ACC112 (cell line): ENCODE data around the gene ZMIZ1.
A peak's percentile ranks its signal among the peaks of the same experiment; 100 is the strongest.

Source experiments
- H2AFZ ChIP-seq: fragments of 200-600 bp; sonication (generic); one replicate; pipeline ENCODE4 v1.6.0; 2017; ENCODE audit warnings: antibody characterized with exemption, low read length; ENCODE audit not compliant: unreplicated experiment
- H3K27ac ChIP-seq: fragments of 200-600 bp; sonication (generic); 2 replicates; pipeline ENCODE4 v1.5.1; 2014; ENCODE audit warnings: low read depth, mild to moderate bottlenecking, antibody characterized with exemption, low read length, moderate library complexity
- H3K27me3 ChIP-seq: fragments of 200-600 bp; sonication (generic); 2 replicates; pipeline ENCODE4 v1.6.1; 2014; ENCODE audit warnings: mild to moderate bottlenecking, antibody characterized with exemption, low read length, moderate library complexity, mixed read lengths; ENCODE audit not compliant: insufficient read depth
- H3K36me3 ChIP-seq: fragments of 200-600 bp; sonication (generic); 2 replicates; pipeline ENCODE4 v1.6.1; 2016; ENCODE audit warnings: mild to moderate bottlenecking, antibody characterized with exemption, low read length, moderate library complexity, mixed read lengths; ENCODE audit not compliant: insufficient read depth
- H3K4me1 ChIP-seq: fragments of 200-600 bp; sonication (generic); one replicate; pipeline ENCODE4 v1.6.1; 2016; ENCODE audit warnings: low read length, mixed read lengths; ENCODE audit not compliant: insufficient read depth, unreplicated experiment, control insufficient read depth
- H3K4me3 ChIP-seq: fragments of 200-600 bp; sonication (generic); 2 replicates; pipeline ENCODE4 v1.5.1; 2014; ENCODE audit warnings: mild to moderate bottlenecking, low read depth, low read length
- H3K79me2 ChIP-seq: fragments of 200-600 bp; sonication (generic); one replicate; pipeline ENCODE4 v1.6.0; 2016; ENCODE audit warnings: low read length; ENCODE audit not compliant: control insufficient read depth, unreplicated experiment, insufficient read depth

The ZMIZ1 gene

GRCh38 chr10:79260811-79261740, 192.3 kb downstream of the ZMIZ1 start:
- no peak overlapping the region for H3K27ac ChIP-seq
- no peaks in the 10 kb centered on the region for H3K36me3 ChIP-seq
- H3K4me3 ChIP-seq: no peak overlapping the region
- no peak overlapping the region for H2AFZ ChIP-seq
- H3K79me2 ChIP-seq: peaks cover 9% of the 10 kb centered on the region
- peaks cover 32% of the 10 kb centered on the region for H3K4me1 ChIP-seq
- no peaks in the 10 kb centered on the region for H3K27me3 ChIP-seq

GRCh38 chr10:79262131-79262530, 193.4 kb downstream of the ZMIZ1 start:
- H3K79me2 ChIP-seq: peaks cover 11% of the 10 kb centered on the region

GRCh38 chr10:79262959-79263746, 194.4 kb downstream of the ZMIZ1 start:
- no peaks in the 10 kb centered on the region for H3K36me3 ChIP-seq
- H3K4me1 ChIP-seq: peaks cover 52% of the 10 kb centered on the region
- H2AFZ ChIP-seq: no peak overlapping the region
- no peak overlapping the region for H3K27ac ChIP-seq
- no peaks in the 10 kb centered on the region for H3K27me3 ChIP-seq
- H3K79me2 ChIP-seq: peaks cover 18% of the 10 kb centered on the region
- H3K4me3 ChIP-seq: no peak overlapping the region

More at GRCh38 chr10:79262131-79262530, 193.4 kb downstream of the ZMIZ1 start:
- H3K27me3 ChIP-seq: no peaks in the 10 kb centered on the region
- H2AFZ ChIP-seq: no peak overlapping the region
- no peaks in the 10 kb centered on the region for H3K36me3 ChIP-seq
- no peak overlapping the region for H3K27ac ChIP-seq
- H3K4me1 ChIP-seq: peaks cover 42% of the 10 kb centered on the region
- H3K4me3 ChIP-seq: no peak overlapping the region

- no peak overlapping the region for H2AFZ ChIP-seq
- H3K4me3 ChIP-seq: no peak overlapping the region
- no peaks in the 10 kb centered on the region for H3K27me3 ChIP-seq
- peaks cover 60% of the 10 kb centered on the region for H3K4me1 ChIP-seq
- H3K79me2 ChIP-seq: peaks cover 18% of the 10 kb centered on the region
- H3K36me3 ChIP-seq: no peaks in the 10 kb centered on the region
- peak overlapping the region; percentile 96; the same call in 1 of the 2 replicates for H3K27ac ChIP-seq
Observed at GRCh38 chr10:79263939-79264338, 195.2 kb downstream of the ZMIZ1 start.

- no peaks in the 10 kb centered on the region for H3K36me3 ChIP-seq
- peaks cover 21% of the 10 kb centered on the region for H3K79me2 ChIP-seq
- H2AFZ ChIP-seq: no peak overlapping the region
- H3K27me3 ChIP-seq: no peaks in the 10 kb centered on the region
- H3K27ac ChIP-seq: peak overlapping the region; percentile 96
- H3K4me3 ChIP-seq: no peak overlapping the region
- peaks cover 67% of the 10 kb centered on the region for H3K4me1 ChIP-seq
Observed at GRCh38 chr10:79264942-79265341, 196.2 kb downstream of the ZMIZ1 start.

- H3K4me1 ChIP-seq: peaks cover 61% of the 10 kb centered on the region
Observed at GRCh38 chr10:79266084-79266483, 197.3 kb downstream of the ZMIZ1 start.

GRCh38 chr10:79266543-79267312, 198.0 kb downstream of the ZMIZ1 start:
- Histone ChIP-seq H2AFZ (no peak overlapping the region), H3K36me3 (no peaks in the 10 kb centered on the region), H3K79me2 (peaks cover 34% of the 10 kb centered on the region), H3K27me3 (no peaks in the 10 kb centered on the region), H3K4me3 (peak overlapping the region; percentile 51; the same call in 1 of the 2 replicates), H3K4me1 (peaks cover 55% of the 10 kb centered on the region), H3K27ac (peak overlapping the region; percentile 96)

More at GRCh38 chr10:79266084-79266483, 197.3 kb downstream of the ZMIZ1 start:
- Histone ChIP-seq H3K27ac (peak overlapping the region; percentile 96), H3K27me3 (no peaks in the 10 kb centered on the region), H3K4me3 (peak overlapping the region; percentile 19; the same call in 1 of the 2 replicates), H3K79me2 (peaks cover 28% of the 10 kb centered on the region), H2AFZ (no peak overlapping the region), H3K36me3 (no peaks in the 10 kb centered on the region)

GRCh38 chr10:79267499-79267898, 198.7 kb downstream of the ZMIZ1 start:
- no peaks in the 10 kb centered on the region for H3K36me3 ChIP-seq
- H3K4me1 ChIP-seq: peaks cover 51% of the 10 kb centered on the region
- H2AFZ ChIP-seq: no peak overlapping the region
- peak overlapping the region; percentile 96 for H3K27ac ChIP-seq
- H3K79me2 ChIP-seq: peaks cover 39% of the 10 kb centered on the region
- 0 out of 2 replicates have a peak overlapping the region, but pooled peaks have one; percentile 51 for H3K4me3 ChIP-seq
- H3K27me3 ChIP-seq: no peaks in the 10 kb centered on the region

- H3K79me2 ChIP-seq: peaks cover 43% of the 10 kb centered on the region
- H3K27me3 ChIP-seq: no peaks in the 10 kb centered on the region
- H3K27ac ChIP-seq: peak overlapping the region; percentile 96
- peaks cover 51% of the 10 kb centered on the region for H3K4me1 ChIP-seq
- no peaks in the 10 kb centered on the region for H3K36me3 ChIP-seq
- H3K4me3 ChIP-seq: no peak overlapping the region
- no peak overlapping the region for H2AFZ ChIP-seq
Observed at GRCh38 chr10:79268161-79268601, 199.4 kb downstream of the ZMIZ1 start.

- Histone ChIP-seq H3K27me3 (no peaks in the 10 kb centered on the region), H3K27ac (peak overlapping the region; percentile 96; the same call in 1 of the 2 replicates), H3K36me3 (no peaks in the 10 kb centered on the region), H3K79me2 (peaks cover 44% of the 10 kb centered on the region), H2AFZ (no peak overlapping the region), H3K4me3 (no peak overlapping the region), H3K4me1 (peaks cover 54% of the 10 kb centered on the region)
Observed at GRCh38 chr10:79268742-79269141, 200.0 kb downstream of the ZMIZ1 start.
